Gastrocnemius medialis (tissue), 4 donors: ENCODE data around the gene FAM24B. TPM values are rescaled to one million over a fixed set of nuclear protein-coding genes. Genes with fewer than 3 reads are reported as not detected.
A peak's percentile ranks its signal among the peaks of the same experiment; 100 is the strongest.

Source experiments
- ATAC-seq, 2 donors: fragments of 150-250 bp; one replicate each; pipeline ENCODE4 v1.9.1; 2016
- DNase-seq, 2 donors: peaks; one replicate each; pipeline ENCODE4 v3.0.0-alpha.2; 2019
- H3K27ac ChIP-seq, 4 donors: fragments of 200-600 bp; sonication (generic); 1 replicate in 1 of 4; 2 replicates in 3 of 4; pipeline ENCODE4 v1.5.1; 2016 to 2018; ENCODE audit warnings: mild to moderate bottlenecking in 2 of 4, moderate library complexity in 1 of 4
- H3K27me3 ChIP-seq, 3 donors: fragments of 200-600 bp; sonication (generic) in 2 of 3; 1 replicate in 1 of 3; 2 replicates in 2 of 3; pipeline versions ENCODE4 v1.5.1 to v1.6.0; 2016 to 2019; ENCODE audit warnings: mild to moderate bottlenecking in 1 of 3, moderate library complexity in 1 of 3
- H3K36me3 ChIP-seq, 2 donors: fragments of 200-600 bp; sonication (generic) in 1 of 2; one replicate each; pipeline ENCODE4 v1.5.1; 2017 to 2018
- H3K4me1 ChIP-seq, 2 donors: fragments of 200-600 bp; sonication (generic) in 1 of 2; one replicate each; pipeline ENCODE4 v1.5.1; 2016 to 2017; ENCODE audit warnings: mild to moderate bottlenecking in 2 of 2
- H3K4me3 ChIP-seq, 4 donors: fragments of 200-600 bp; sonication (generic) in 3 of 4; 1 replicate in 1 of 4; 2 replicates in 3 of 4; pipeline ENCODE4 v1.5.1; 2016 to 2019; ENCODE audit warnings: mild to moderate bottlenecking in 2 of 4
- H3K9me3 ChIP-seq, 3 donors: fragments of 200-600 bp; sonication (generic) in 2 of 3; 1 replicate in 1 of 3; 2 replicates in 2 of 3; pipeline ENCODE4 v1.5.1; 2016 to 2019
- POLR2A ChIP-seq, 2 donors: fragments of 450-650 bp; IDR thresholded peaks; one replicate each; pipeline ENCODE4 v1.6.1; 2017; ENCODE audit warnings: antibody characterized with exemption in 2 of 2, mild to moderate bottlenecking in 2 of 2, moderate library complexity in 2 of 2
- in situ Hi-C, 4 donors: fragments of 200-750 bp; cut with MboI; loops; one replicate each; pipeline versions ENCODE4 v1.15.0 to v1.8.0; 2017; ENCODE audit warnings: low sequenced_read_pairs in 4 of 4
- intact Hi-C: fragments of 100-400 bp; cut with DNase I; formaldehyde crosslinking; loops from one replicate; pipeline ENCODE4 v1.15.1; 2023; ENCODE audit warnings: low total_unique reads
- total RNA-seq, 4 donors: library from RNA; depleted of rRNA; stranded (reverse); fragments of >200 nt; gene quantifications; one replicate each; pipeline versions ENCODE4 v1.1.0 to v1.2.3, GENCODE V29; 2016
- TF ChIP-seq, protein P1 (sequence below), 5 experiments: fragments of 450-650 bp in 3 of 5; fragments of 200-600 bp in 2 of 5; sonication (generic) in 2 of 5; IDR thresholded peaks in 4 of 5; conservative IDR thresholded peaks in 1 of 5; 1 replicate in 4 of 5; 2 replicates in 1 of 5; pipeline ENCODE4 v1.5.1; 2016 to 2019; ENCODE audit warnings: antibody characterized with exemption in 5 of 5, mild to moderate bottlenecking in 3 of 5, moderate library complexity in 3 of 5

The FAM24B gene
- total RNA-seq, 4 donors from 2014 or later: not detected

DNA sequence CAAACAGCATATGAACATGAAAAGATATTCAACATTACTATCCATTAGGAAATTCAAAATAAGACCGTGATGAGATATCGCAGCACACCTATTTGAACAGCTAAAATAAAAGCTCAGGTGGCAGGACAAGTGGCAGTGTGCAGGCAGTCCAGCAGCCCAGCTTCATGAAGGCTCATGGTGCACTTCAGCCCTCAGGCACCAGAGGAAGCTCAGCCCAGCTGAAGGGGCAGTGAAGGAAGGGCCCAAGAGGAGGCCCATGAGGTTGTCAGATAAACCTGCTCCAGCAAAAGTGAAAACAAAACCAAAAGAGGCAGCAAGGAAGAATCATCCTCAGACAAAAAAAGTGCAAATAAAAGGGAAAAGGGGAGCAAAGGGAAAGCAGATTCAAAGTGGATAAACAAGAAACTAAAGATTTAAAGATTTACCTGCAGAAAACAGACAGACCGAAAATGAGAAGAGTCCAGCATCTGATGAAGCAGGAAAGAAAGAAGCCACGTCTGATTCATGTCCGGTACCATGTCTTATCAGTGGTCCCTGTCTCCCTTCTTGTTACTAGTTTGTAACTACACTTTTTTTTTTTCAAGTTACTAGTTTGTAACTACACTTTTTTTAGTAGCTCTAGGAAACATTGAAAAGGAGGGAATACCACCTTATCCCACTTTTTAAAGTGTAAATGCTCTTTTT is 15.0 kb upstream of the FAM24B start:
- TF ChIP-seq POLR2A (IDR thresholded peaks at IDR 0.05): no peak
- TF ChIP-seq, protein P1, sequence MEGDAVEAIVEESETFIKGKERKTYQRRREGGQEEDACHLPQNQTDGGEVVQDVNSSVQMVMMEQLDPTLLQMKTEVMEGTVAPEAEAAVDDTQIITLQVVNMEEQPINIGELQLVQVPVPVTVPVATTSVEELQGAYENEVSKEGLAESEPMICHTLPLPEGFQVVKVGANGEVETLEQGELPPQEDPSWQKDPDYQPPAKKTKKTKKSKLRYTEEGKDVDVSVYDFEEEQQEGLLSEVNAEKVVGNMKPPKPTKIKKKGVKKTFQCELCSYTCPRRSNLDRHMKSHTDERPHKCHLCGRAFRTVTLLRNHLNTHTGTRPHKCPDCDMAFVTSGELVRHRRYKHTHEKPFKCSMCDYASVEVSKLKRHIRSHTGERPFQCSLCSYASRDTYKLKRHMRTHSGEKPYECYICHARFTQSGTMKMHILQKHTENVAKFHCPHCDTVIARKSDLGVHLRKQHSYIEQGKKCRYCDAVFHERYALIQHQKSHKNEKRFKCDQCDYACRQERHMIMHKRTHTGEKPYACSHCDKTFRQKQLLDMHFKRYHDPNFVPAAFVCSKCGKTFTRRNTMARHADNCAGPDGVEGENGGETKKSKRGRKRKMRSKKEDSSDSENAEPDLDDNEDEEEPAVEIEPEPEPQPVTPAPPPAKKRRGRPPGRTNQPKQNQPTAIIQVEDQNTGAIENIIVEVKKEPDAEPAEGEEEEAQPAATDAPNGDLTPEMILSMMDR (IDR thresholded peaks at IDR 0.05 in 4 of 5, conservative IDR thresholded peaks at IDR 0.05 in 1 of 5): no peak
- H3K4me3 ChIP-seq: no peak overlapping the region
- H3K36me3 ChIP-seq: no peaks in the 10 kb centered on the region
- DNase-seq (no peak), ATAC-seq (no peak)
- intact Hi-C loops (no loop called here), in situ Hi-C loops (no loop called here)
- no peaks in the 10 kb centered on the region for H3K9me3 ChIP-seq
- no peaks in the 10 kb centered on the region for H3K4me1 ChIP-seq
- H3K27ac ChIP-seq: no peak overlapping the region
- no peaks in the 10 kb centered on the region for H3K27me3 ChIP-seq

DNA sequence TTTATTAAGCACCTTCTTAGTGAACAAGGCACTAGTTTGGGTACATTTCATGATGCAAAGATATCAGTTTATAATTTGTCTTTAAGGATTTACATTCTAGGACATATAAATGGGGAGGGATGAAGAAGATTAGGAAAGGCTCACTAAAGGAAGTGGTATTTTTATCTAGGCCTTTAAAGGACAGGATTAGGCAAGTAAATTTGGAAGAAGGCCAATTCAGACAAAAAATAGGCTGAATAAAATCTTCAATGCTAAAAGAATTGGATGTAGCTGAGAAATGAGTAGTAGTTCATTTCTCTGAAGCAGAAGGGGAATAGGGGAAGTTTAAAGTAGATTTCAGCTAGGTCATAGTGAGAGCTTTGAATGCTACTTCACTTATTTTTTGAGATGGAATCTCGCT is 4.8 kb upstream of the FAM24B start:
- no peaks in the 10 kb centered on the region for H3K9me3 ChIP-seq
- in situ Hi-C loops (no loop called here), intact Hi-C loops (no loop called here)
- H3K27me3 ChIP-seq: peaks cover 0 to 5% (median 5%) of the 10 kb centered on the region in 3 donors
- H3K4me3 ChIP-seq: no peak overlapping the region
- H3K36me3 ChIP-seq: no peaks in the 10 kb centered on the region
- ATAC-seq (no peak), DNase-seq (no peak)
- no peak overlapping the region for H3K27ac ChIP-seq
- no peak for TF ChIP-seq POLR2A (IDR thresholded peaks at IDR 0.05)
- TF ChIP-seq, protein P1 (IDR thresholded peaks at IDR 0.05 in 4 of 5, conservative IDR thresholded peaks at IDR 0.05 in 1 of 5): no peak
- no peaks in the 10 kb centered on the region for H3K4me1 ChIP-seq

DNA sequence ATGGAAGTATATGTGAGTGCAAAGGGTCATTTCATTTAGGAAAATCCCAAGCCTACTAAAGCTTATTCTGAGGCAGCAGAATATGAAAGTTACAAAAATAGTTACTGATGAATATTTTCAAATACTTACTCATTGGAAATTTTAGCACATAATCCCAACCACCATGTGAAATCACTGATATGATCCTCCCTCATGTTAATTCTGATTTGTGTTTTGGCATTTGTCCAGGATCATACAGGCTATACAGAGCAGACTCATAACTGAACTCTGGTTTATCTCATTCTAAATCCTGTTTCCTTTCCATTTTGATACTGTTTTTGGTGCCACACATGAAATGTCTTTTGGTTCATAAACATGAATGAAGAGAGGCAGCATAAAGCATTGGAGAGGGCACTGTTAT is 3.4 kb upstream of the FAM24B start:
- Histone ChIP-seq H3K36me3 (no peaks in the 10 kb centered on the region), H3K4me3 (no peak overlapping the region), H3K27ac (no peak overlapping the region), H3K4me1 (no peaks in the 10 kb centered on the region), H3K9me3 (no peaks in the 10 kb centered on the region), H3K27me3 (peaks cover 0 to 5% (median 5%) of the 10 kb centered on the region in 3 donors)
- TF ChIP-seq, protein P1 (IDR thresholded peaks at IDR 0.05 in 4 of 5, conservative IDR thresholded peaks at IDR 0.05 in 1 of 5): no peak
- no peak for TF ChIP-seq POLR2A (IDR thresholded peaks at IDR 0.05)
- DNase-seq: no peak
- ATAC-seq: no peak
- intact Hi-C loops (no loop called here), in situ Hi-C loops (no loop called here)

DNA sequence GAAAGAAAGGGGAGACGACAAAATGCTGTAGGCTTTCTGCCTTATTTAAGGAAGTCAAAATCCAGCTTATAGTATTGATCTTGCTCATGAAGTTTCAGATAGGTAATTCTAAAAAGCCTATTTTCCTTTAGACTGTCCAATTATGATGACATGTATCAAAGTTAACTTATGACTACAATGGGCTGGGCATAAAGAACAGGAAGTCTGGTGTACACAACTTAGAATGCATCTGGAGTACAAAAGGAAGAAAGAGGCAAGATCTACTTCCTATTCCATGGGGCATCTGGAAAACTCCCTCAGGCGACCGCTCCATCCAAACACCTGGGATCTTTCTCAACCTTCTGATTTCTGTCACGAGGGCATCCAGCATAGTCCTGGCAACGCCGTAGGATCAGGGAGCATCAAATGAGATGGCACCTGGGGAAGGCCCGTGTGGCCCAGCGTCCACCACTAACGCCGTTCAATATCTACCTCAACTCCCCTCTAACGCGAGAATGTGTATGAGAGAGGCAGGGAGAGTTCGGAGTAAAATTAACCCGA is 512 bp downstream of the FAM24B start:
- TF ChIP-seq, protein P1 (IDR thresholded peaks at IDR 0.05 in 4 of 5, conservative IDR thresholded peaks at IDR 0.05 in 1 of 5): no peak
- TF ChIP-seq POLR2A (IDR thresholded peaks at IDR 0.05): no peak
- H3K36me3 ChIP-seq: no peaks in the 10 kb centered on the region
- peaks cover 0 to 5% (median 5%) of the 10 kb centered on the region in 3 donors for H3K27me3 ChIP-seq
- in situ Hi-C loops (no loop called here), intact Hi-C loops (no loop called here)
- no peaks in the 10 kb centered on the region for H3K4me1 ChIP-seq
- H3K9me3 ChIP-seq: no peaks in the 10 kb centered on the region
- DNase-seq (no peak), ATAC-seq (no peak)
- peak overlapping the region; percentile 52 to 64 (median 62) for H3K4me3 ChIP-seq
- H3K27ac ChIP-seq: peak overlapping the region in 2 of 4 donors; percentile 15 to 38
